NCI-H2171 treated with DMSO at 0.1 percent for 48 hours (cell line): ENCODE measurements around the gene S100A5.

Experiments
- DNase-seq: peaks from one replicate; lab custom pipeline; 2025; lab: John Stamatoyannopoulos, UW

S100A5 gene

GRCh38 chr1:153547560-153548551 is 7.1 kb upstream of the S100A5 start:
- DNase-seq: no peak

- peak; percentile 56 for DNase-seq
These were observed 6.2 kb upstream of the S100A5 start for GRCh38 chr1:153546796-153547559.

- DNase-seq: no peak
These were observed 5.6 kb upstream of the S100A5 start for GRCh38 chr1:153546371-153546770.

GRCh38 chr1:153545067-153546055 is 4.6 kb upstream of the S100A5 start, which contains the start of gene S100A4:
Gene S100A4, minus strand, starts transcription at chr1:153545806. Its CDS starts 1,012 bp downstream, at chr1:153544794.
- DNase-seq: peak; percentile 95

- no peak for DNase-seq
These were observed 3.8 kb upstream of the S100A5 start for GRCh38 chr1:153544453-153545066.

- no peak for DNase-seq
These were observed 3.0 kb upstream of the S100A5 start for GRCh38 chr1:153543736-153544135.

- DNase-seq: no peak
These were observed 2.4 kb upstream of the S100A5 start for GRCh38 chr1:153542956-153543711.

- DNase-seq: no peak
These were observed 1.2 kb upstream of the S100A5 start for GRCh38 chr1:153541641-153542590.

- DNase-seq: peak; percentile 20
These were observed 1.2 kb downstream of the S100A5 start for GRCh38 chr1:153539395-153540093.

- DNase-seq: peak; percentile 79
These were observed 2.4 kb downstream of the S100A5 start for GRCh38 chr1:153538315-153538821.

GRCh38 chr1:153537376-153537730 is 3.4 kb downstream of the S100A5 start:
- no peak for DNase-seq

- DNase-seq: no peak
These were observed 3.9 kb downstream of the S100A5 start for GRCh38 chr1:153536671-153537375.

- DNase-seq: peak; percentile 43
These were observed 4.6 kb downstream of the S100A5 start for GRCh38 chr1:153536012-153536670.

- no peak for DNase-seq
These were observed 5.3 kb downstream of the S100A5 start, which contains the start of gene S100A6 for GRCh38 chr1:153535242-153536011. Gene S100A6, minus strand, starts transcription at chr1:153535991. Its CDS starts 652 bp downstream, at chr1:153535339.

- DNase-seq: no peak
These were observed 5.9 kb downstream of the S100A5 start for GRCh38 chr1:153534925-153535241.

GRCh38 chr1:153534226-153534924 is 6.4 kb downstream of the S100A5 start:
- DNase-seq: no peak
